H1 (cell line): ENCODE measurements around the gene CIB4.

Experiments
- CBX5 ChIP-seq: fragments of 300-800, 300-1000 bp; sonication (generic); IDR thresholded peaks from 2 replicates; pipeline ENCODE4 v1.7.1; 2016; ENCODE audit warnings: antibody characterized with exemption, low read length, low read depth
- CHD1 ChIP-seq: IDR thresholded peaks from 2 replicates; pipeline ENCODE4 v1.6.1; 2012; ENCODE audit warnings: low read depth, low read length, improper control_type of control experiment
- EZH2 ChIP-seq: fragments of 200-600 bp; sonication (generic); IDR thresholded peaks from 2 replicates; pipeline ENCODE4 v1.7.1; 2012; ENCODE audit warnings: low read depth, mild to moderate bottlenecking, moderate library complexity, low read length, inconsistent platforms; ENCODE audit not compliant: severe bottlenecking
- HDAC2 ChIP-seq, 2 experiments: fragments of 300-600 bp in 1 of 2; sonication (generic) in 1 of 2; IDR thresholded peaks; 2 replicates each; pipeline ENCODE4 v1.6.1; 2011 to 2012; ENCODE audit warnings: low read depth in 2 of 2, low read length in 2 of 2, mild to moderate bottlenecking in 2 of 2, moderate library complexity in 2 of 2, borderline replicate concordance in 1 of 2, inconsistent platforms in 1 of 2
- HDAC6 ChIP-seq: IDR thresholded peaks from one replicate; pipeline ENCODE4 v1.7.1; 2012; ENCODE audit warnings: low read depth, mild to moderate bottlenecking, inconsistent platforms, low read length, moderate library complexity
- JUN ChIP-seq: IDR thresholded peaks from 2 replicates; pipeline ENCODE4 v1.6.1; 2011; ENCODE audit warnings: low read depth, mild to moderate bottlenecking, improper control_type of control experiment, low read length
- POLR2A ChIP-seq, 2 experiments: IDR thresholded peaks; 1 replicate in 1 of 2; 2 replicates in 1 of 2; pipeline ENCODE4 v1.6.1; 2011; ENCODE audit warnings: low read depth in 2 of 2, low read length in 2 of 2, mild to moderate bottlenecking in 2 of 2; ENCODE audit errors: control extremely low read depth in 1 of 2
- SP1 ChIP-seq: IDR thresholded peaks from 2 replicates; pipeline ENCODE4 v1.6.1; 2011; ENCODE audit warnings: low read depth, low read length
- TAF1 ChIP-seq: IDR thresholded peaks from 2 replicates; pipeline ENCODE4 v1.6.1; 2011; ENCODE audit warnings: mild to moderate bottlenecking, low read depth, low read length
- TF ChIP-seq, protein P1 (sequence below), 3 experiments: IDR thresholded peaks; 1 replicate in 2 of 3; 2 replicates in 1 of 3; pipeline versions ENCODE4 v1.5.1 to v1.6.1; 2011; ENCODE audit warnings: low read length in 3 of 3, mild to moderate bottlenecking in 3 of 3, inconsistent platforms in 2 of 3, low read depth in 1 of 3, moderate library complexity in 1 of 3; ENCODE audit not compliant: insufficient read depth in 1 of 3; ENCODE audit errors: control extremely low read depth in 1 of 3
- TF ChIP-seq, protein P2 (sequence below): IDR thresholded peaks from 2 replicates; pipeline ENCODE4 v1.6.1; 2012; ENCODE audit warnings: inconsistent platforms
- TF ChIP-seq, protein P3 (sequence below): fragments of 300-600 bp; sonication (generic); IDR thresholded peaks from 2 replicates; pipeline ENCODE4 v1.7.1; 2012; ENCODE audit warnings: low read length, moderate library complexity, mild to moderate bottlenecking, inconsistent platforms; ENCODE audit not compliant: insufficient replicate concordance

GRCh38 chr2:26602575-26602974 lies 38.6 kb downstream of the CIB4 start:
- no peak for TF ChIP-seq HDAC6
- no peak for TF ChIP-seq JUN
- TF ChIP-seq, protein P1, sequence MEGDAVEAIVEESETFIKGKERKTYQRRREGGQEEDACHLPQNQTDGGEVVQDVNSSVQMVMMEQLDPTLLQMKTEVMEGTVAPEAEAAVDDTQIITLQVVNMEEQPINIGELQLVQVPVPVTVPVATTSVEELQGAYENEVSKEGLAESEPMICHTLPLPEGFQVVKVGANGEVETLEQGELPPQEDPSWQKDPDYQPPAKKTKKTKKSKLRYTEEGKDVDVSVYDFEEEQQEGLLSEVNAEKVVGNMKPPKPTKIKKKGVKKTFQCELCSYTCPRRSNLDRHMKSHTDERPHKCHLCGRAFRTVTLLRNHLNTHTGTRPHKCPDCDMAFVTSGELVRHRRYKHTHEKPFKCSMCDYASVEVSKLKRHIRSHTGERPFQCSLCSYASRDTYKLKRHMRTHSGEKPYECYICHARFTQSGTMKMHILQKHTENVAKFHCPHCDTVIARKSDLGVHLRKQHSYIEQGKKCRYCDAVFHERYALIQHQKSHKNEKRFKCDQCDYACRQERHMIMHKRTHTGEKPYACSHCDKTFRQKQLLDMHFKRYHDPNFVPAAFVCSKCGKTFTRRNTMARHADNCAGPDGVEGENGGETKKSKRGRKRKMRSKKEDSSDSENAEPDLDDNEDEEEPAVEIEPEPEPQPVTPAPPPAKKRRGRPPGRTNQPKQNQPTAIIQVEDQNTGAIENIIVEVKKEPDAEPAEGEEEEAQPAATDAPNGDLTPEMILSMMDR (IDR thresholded peaks at IDR 0.05; ENCODE audit: control extremely low read depth in 1 of 3, insufficient read depth in 1 of 3, low read depth in 1 of 3, low read length in 3 of 3), result no peak
- TF ChIP-seq TAF1, result no peak
- no peak for TF ChIP-seq HDAC2 (IDR thresholded peaks at IDR 0.05; ENCODE audit: borderline replicate concordance in 1 of 2, low read depth in 2 of 2, low read length in 2 of 2)
- TF ChIP-seq SP1, result no peak
- no peak for TF ChIP-seq CBX5
- TF ChIP-seq CHD1, result no peak
- no peak for TF ChIP-seq EZH2
- TF ChIP-seq, protein P2, sequence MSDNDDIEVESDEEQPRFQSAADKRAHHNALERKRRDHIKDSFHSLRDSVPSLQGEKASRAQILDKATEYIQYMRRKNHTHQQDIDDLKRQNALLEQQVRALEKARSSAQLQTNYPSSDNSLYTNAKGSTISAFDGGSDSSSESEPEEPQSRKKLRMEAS, result no peak
- TF ChIP-seq, protein P3, sequence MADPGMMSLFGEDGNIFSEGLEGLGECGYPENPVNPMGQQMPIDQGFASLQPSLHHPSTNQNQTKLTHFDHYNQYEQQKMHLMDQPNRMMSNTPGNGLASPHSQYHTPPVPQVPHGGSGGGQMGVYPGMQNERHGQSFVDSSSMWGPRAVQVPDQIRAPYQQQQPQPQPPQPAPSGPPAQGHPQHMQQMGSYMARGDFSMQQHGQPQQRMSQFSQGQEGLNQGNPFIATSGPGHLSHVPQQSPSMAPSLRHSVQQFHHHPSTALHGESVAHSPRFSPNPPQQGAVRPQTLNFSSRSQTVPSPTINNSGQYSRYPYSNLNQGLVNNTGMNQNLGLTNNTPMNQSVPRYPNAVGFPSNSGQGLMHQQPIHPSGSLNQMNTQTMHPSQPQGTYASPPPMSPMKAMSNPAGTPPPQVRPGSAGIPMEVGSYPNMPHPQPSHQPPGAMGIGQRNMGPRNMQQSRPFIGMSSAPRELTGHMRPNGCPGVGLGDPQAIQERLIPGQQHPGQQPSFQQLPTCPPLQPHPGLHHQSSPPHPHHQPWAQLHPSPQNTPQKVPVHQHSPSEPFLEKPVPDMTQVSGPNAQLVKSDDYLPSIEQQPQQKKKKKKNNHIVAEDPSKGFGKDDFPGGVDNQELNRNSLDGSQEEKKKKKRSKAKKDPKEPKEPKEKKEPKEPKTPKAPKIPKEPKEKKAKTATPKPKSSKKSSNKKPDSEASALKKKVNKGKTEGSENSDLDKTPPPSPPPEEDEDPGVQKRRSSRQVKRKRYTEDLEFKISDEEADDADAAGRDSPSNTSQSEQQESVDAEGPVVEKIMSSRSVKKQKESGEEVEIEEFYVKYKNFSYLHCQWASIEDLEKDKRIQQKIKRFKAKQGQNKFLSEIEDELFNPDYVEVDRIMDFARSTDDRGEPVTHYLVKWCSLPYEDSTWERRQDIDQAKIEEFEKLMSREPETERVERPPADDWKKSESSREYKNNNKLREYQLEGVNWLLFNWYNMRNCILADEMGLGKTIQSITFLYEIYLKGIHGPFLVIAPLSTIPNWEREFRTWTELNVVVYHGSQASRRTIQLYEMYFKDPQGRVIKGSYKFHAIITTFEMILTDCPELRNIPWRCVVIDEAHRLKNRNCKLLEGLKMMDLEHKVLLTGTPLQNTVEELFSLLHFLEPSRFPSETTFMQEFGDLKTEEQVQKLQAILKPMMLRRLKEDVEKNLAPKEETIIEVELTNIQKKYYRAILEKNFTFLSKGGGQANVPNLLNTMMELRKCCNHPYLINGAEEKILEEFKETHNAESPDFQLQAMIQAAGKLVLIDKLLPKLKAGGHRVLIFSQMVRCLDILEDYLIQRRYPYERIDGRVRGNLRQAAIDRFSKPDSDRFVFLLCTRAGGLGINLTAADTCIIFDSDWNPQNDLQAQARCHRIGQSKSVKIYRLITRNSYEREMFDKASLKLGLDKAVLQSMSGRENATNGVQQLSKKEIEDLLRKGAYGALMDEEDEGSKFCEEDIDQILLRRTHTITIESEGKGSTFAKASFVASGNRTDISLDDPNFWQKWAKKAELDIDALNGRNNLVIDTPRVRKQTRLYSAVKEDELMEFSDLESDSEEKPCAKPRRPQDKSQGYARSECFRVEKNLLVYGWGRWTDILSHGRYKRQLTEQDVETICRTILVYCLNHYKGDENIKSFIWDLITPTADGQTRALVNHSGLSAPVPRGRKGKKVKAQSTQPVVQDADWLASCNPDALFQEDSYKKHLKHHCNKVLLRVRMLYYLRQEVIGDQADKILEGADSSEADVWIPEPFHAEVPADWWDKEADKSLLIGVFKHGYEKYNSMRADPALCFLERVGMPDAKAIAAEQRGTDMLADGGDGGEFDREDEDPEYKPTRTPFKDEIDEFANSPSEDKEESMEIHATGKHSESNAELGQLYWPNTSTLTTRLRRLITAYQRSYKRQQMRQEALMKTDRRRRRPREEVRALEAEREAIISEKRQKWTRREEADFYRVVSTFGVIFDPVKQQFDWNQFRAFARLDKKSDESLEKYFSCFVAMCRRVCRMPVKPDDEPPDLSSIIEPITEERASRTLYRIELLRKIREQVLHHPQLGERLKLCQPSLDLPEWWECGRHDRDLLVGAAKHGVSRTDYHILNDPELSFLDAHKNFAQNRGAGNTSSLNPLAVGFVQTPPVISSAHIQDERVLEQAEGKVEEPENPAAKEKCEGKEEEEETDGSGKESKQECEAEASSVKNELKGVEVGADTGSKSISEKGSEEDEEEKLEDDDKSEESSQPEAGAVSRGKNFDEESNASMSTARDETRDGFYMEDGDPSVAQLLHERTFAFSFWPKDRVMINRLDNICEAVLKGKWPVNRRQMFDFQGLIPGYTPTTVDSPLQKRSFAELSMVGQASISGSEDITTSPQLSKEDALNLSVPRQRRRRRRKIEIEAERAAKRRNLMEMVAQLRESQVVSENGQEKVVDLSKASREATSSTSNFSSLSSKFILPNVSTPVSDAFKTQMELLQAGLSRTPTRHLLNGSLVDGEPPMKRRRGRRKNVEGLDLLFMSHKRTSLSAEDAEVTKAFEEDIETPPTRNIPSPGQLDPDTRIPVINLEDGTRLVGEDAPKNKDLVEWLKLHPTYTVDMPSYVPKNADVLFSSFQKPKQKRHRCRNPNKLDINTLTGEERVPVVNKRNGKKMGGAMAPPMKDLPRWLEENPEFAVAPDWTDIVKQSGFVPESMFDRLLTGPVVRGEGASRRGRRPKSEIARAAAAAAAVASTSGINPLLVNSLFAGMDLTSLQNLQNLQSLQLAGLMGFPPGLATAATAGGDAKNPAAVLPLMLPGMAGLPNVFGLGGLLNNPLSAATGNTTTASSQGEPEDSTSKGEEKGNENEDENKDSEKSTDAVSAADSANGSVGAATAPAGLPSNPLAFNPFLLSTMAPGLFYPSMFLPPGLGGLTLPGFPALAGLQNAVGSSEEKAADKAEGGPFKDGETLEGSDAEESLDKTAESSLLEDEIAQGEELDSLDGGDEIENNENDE, result no peak
- no peak for TF ChIP-seq POLR2A (IDR thresholded peaks at IDR 0.05; ENCODE audit: control extremely low read depth in 1 of 2, low read depth in 2 of 2, low read length in 2 of 2)
